Epithelial cell of esophagus (primary cell): Measurements from ENCODE around the gene RPS17.

Experiments
- DNase-seq: peaks from one replicate; pipeline ENCODE4 v3.0.0; 2010; ENCODE audit warnings: low read depth
- H3K4me3 ChIP-seq: 2 replicates; pipeline ENCODE4 v1.5.1; 2011; ENCODE audit warnings: mild to moderate bottlenecking, low read length, control low read depth
- TF ChIP-seq, protein P1 (sequence below): IDR thresholded peaks from 2 replicates; pipeline ENCODE4 v1.5.1; 2011; ENCODE audit warnings: low read depth, mild to moderate bottlenecking, low read length, control low read depth, inconsistent platforms; ENCODE audit not compliant: insufficient read depth; ENCODE audit errors: missing control alignments

The RPS17 gene

DNA sequence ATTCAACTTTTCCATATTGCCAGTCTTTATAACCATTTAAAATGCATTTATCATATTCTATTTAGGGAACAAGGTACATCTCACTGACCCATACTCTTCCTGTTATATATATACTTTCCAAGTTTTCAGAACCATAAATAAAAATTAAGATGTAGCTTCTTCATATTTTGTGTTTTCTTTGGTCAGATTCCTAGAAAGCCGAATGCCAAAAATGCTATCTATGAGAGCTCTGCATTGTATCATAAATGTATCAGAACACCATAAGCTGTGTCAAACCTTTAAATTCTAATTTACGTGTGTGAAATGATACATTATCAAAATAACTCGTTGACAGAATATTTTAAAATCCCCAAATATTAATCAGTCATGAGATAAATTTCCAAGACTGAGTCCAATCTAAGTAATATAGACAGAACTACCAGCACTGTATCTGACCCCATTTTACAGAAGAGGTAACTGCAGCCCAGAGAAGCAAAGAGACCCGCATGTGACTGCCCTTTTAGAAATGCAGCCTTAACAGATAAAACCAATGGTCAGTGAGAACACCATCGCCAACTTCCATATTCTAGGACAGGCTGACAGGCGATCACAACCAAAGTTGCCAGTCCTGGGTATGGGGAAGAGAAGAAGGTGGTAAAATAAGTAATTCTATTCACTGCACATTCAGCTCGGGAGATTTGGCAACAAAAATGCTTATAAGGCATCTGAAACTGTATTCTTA, 16.2 kb upstream of the RPS17 start:
- H3K4me3 ChIP-seq = no peak overlapping the region
- TF ChIP-seq, protein P1, sequence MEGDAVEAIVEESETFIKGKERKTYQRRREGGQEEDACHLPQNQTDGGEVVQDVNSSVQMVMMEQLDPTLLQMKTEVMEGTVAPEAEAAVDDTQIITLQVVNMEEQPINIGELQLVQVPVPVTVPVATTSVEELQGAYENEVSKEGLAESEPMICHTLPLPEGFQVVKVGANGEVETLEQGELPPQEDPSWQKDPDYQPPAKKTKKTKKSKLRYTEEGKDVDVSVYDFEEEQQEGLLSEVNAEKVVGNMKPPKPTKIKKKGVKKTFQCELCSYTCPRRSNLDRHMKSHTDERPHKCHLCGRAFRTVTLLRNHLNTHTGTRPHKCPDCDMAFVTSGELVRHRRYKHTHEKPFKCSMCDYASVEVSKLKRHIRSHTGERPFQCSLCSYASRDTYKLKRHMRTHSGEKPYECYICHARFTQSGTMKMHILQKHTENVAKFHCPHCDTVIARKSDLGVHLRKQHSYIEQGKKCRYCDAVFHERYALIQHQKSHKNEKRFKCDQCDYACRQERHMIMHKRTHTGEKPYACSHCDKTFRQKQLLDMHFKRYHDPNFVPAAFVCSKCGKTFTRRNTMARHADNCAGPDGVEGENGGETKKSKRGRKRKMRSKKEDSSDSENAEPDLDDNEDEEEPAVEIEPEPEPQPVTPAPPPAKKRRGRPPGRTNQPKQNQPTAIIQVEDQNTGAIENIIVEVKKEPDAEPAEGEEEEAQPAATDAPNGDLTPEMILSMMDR = no peak
- DNase-seq = no peak

DNA sequence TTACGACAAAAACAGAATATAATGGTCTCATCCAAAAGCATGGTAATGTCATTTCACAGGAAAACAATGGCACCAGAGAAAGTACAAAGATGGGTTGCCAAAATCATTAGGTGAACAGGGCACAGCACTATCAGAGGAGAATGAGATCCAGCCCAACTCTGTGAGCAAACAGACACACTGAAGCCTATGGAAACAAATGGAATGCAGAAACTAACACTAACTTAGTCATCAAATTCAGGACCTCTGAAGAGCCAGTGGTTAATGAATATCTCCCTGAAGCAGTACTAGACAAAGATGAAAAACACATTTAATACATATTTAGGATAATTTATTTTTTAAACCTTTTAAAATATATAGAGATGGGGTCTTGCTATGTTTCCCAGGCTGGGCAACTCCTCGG, 14.6 kb upstream of the RPS17 start:
- no peak overlapping the region for H3K4me3 ChIP-seq
- TF ChIP-seq, protein P1 = no peak
- peak; percentile 23 for DNase-seq

DNA sequence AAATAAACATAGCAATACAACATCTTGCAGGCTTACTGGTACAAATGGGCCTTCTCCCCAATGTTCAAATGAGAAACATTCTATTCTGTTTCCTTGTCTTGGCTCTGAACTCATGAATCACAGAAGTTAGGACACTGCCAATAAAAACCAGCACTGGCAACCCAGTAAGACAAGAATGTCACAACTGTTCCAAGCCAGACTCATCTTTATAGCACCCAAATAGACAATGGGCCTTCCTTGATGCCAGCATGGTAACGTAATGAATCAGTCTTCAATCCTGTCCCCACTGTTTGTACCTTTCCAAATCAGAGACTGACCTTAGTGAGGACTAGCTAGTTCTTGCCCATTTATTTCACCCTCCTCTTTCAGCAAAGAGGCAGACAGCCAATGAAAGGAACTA, 14.1 kb upstream of the RPS17 start:
- DNase-seq = peak; percentile 35
- TF ChIP-seq, protein P1 = no peak
- no peak overlapping the region for H3K4me3 ChIP-seq

DNA sequence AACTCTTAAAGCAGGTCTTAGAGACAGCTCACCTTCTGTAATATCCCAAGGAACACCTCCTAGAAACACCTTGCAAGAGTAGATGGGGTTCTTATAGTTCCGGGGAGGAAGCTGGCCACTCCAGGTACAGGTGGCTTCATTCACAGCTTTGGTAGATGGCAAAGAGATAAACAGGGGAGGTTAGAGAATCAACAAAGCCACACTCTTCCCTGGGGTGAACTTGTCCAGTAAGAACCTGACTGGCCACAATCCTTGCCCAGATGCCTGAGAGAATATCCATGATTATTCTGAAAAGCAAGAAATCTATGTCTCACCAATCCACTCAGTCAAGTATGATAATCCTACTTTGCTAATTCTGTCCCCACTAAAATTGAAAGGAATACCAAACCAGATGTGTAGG, 13.6 kb upstream of the RPS17 start:
- DNase-seq = no peak
- TF ChIP-seq, protein P1 = no peak

DNA sequence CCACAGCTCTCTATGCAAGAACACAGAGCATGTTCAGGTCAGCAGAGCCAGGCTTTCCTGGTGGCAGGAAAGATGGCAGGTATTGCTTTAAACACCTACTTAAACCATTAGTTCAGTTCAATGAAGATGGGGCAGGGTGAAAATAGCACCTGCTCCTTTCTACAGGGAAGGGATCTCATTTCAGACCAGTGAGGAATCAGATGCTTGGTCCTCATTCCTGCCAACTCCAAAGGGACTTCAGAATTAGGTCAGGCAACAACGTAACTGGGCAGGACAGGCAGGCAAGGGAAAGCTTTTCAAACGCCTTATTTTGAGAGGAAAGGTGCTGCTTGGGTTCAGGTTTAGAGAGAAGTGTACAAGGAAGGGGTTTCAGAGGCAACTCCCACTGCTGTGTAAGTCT, 12.6 kb upstream of the RPS17 start:
- no peak overlapping the region for H3K4me3 ChIP-seq
- TF ChIP-seq, protein P1 = no peak
- DNase-seq = no peak

More for the DNA sequence above, 13.6 kb upstream of the RPS17 start:
- no peak overlapping the region for H3K4me3 ChIP-seq

DNA sequence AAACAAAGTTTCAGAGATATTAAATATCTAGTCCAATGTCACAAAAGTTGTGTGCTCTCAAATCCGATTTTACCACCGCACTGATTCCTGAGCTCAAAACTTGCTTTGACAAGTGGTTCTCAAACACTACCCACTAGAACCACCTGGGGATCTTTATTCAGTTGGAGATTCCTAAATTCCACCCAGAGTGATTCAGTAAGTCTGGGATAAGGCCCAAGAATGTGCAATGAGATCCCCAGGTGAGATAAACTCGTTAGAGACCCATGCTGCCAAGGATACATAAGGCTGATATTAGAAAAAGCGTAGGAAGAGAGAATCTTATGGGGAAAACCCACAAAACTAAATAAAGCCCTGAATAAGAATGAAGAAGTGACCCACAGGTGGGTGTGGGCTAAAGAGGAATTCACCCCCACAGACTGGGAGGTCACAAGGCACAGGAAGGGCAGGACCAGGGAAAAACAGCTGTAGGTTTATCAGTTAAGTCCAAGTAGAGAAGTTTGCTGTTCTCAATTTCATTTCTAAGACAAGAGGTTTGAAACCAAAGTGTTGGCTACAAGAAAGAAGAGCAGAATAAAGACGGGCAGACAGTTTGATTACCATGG, 11.5 kb upstream of the RPS17 start:
- H3K4me3 ChIP-seq = no peak overlapping the region

More for the DNA sequence above, 11.5 kb upstream of the RPS17 start:
- TF ChIP-seq, protein P1 = no peak
- DNase-seq = no peak
